IPS-20b (cell line): ENCODE data around the gene OR2T3.
"Not testable (repeated sequence)": the region's sequence is repeated elsewhere in the genome, so short reads cannot be mapped to it uniquely, and the experiment has no call there.

Experiments
- H3K27ac ChIP-seq: one replicate; pipeline ENCODE4 v1.5.1; 2013; ENCODE audit warnings: low read length
- H3K27me3 ChIP-seq: 2 replicates; pipeline ENCODE4 v1.6.1; 2013; ENCODE audit warnings: mild to moderate bottlenecking, low read length, inconsistent platforms; ENCODE audit not compliant: insufficient read depth
- H3K36me3 ChIP-seq: 2 replicates; pipeline ENCODE4 v1.6.1; 2013; ENCODE audit warnings: low read depth, mild to moderate bottlenecking, inconsistent platforms, low read length, moderate library complexity; ENCODE audit not compliant: insufficient read depth
- H3K4me1 ChIP-seq: 2 replicates; pipeline ENCODE4 v1.6.1; 2013; ENCODE audit warnings: mild to moderate bottlenecking, control low read depth, inconsistent platforms, low read length, moderate library complexity; ENCODE audit not compliant: insufficient read depth
- H3K4me3 ChIP-seq: 2 replicates; pipeline ENCODE4 v1.5.1; 2013; ENCODE audit warnings: mild to moderate bottlenecking, low read length, inconsistent platforms
- H3K9ac ChIP-seq: 2 replicates; pipeline ENCODE4 v1.6.1; 2013; ENCODE audit warnings: low read depth, mild to moderate bottlenecking, inconsistent platforms, low read length, moderate library complexity
- H3K9me3 ChIP-seq: 2 replicates; pipeline ENCODE4 v1.6.1; 2013; ENCODE audit warnings: mild to moderate bottlenecking, low read depth, low read length, inconsistent platforms; ENCODE audit not compliant: insufficient read depth

The OR2T3 gene

GRCh38 chr1:248481686-248482579 is 8.8 kb downstream of the OR2T3 start:
- not testable (repeated sequence) for H3K9ac ChIP-seq, H3K4me3 ChIP-seq, H3K36me3 ChIP-seq, H3K27me3 ChIP-seq, H3K4me1 ChIP-seq, H3K27ac ChIP-seq, H3K9me3 ChIP-seq

- H3K9me3 ChIP-seq, H3K4me3 ChIP-seq: not testable (repeated sequence)
Measured at GRCh38 chr1:248488289-248488688, 15.1 kb downstream of the OR2T3 start, which contains the start of gene OR2T5. Gene OR2T5, plus strand, starts transcription at chr1:248488589. Its CDS starts 0 bp downstream, at chr1:248488589.

GRCh38 chr1:248496661-248497060 is 23.5 kb downstream of the OR2T3 start:
- not testable (repeated sequence) for H3K27me3 ChIP-seq, H3K9ac ChIP-seq, H3K9me3 ChIP-seq, H3K27ac ChIP-seq, H3K4me3 ChIP-seq, H3K36me3 ChIP-seq, H3K4me1 ChIP-seq

More at GRCh38 chr1:248488289-248488688, 15.1 kb downstream of the OR2T3 start, which contains the start of gene OR2T5:
- not testable (repeated sequence) for H3K36me3 ChIP-seq, H3K27me3 ChIP-seq, H3K4me1 ChIP-seq, H3K27ac ChIP-seq, H3K9ac ChIP-seq

GRCh38 chr1:248500305-248501035 is 27.3 kb downstream of the OR2T3 start:
- not testable (repeated sequence) for H3K27me3 ChIP-seq, H3K36me3 ChIP-seq, H3K4me1 ChIP-seq, H3K9me3 ChIP-seq, H3K27ac ChIP-seq, H3K4me3 ChIP-seq, H3K9ac ChIP-seq

- H3K27ac ChIP-seq, H3K4me3 ChIP-seq, H3K9me3 ChIP-seq, H3K4me1 ChIP-seq, H3K27me3 ChIP-seq, H3K9ac ChIP-seq, H3K36me3 ChIP-seq: not testable (repeated sequence)
Measured at GRCh38 chr1:248507773-248508172, 34.6 kb downstream of the OR2T3 start, which contains the start of gene OR2G6. Gene OR2G6, plus strand, starts transcription at chr1:248508073. Its CDS starts 13,574 bp downstream, at chr1:248521647.

GRCh38 chr1:248510217-248510616 is 37.1 kb downstream of the OR2T3 start:
- not testable (repeated sequence) for H3K27me3 ChIP-seq, H3K9me3 ChIP-seq, H3K4me3 ChIP-seq, H3K4me1 ChIP-seq, H3K36me3 ChIP-seq, H3K27ac ChIP-seq, H3K9ac ChIP-seq

- H3K9me3 ChIP-seq: peaks cover 66% of the 10 kb centered on the region
- no peaks in the 10 kb centered on the region for H3K27me3 ChIP-seq
- no peaks in the 10 kb centered on the region for H3K4me1 ChIP-seq
Measured at GRCh38 chr1:248521856-248522255, 48.7 kb downstream of the OR2T3 start.

More at GRCh38 chr1:248521856-248522255, 48.7 kb downstream of the OR2T3 start:
- no peaks in the 10 kb centered on the region for H3K36me3 ChIP-seq
- H3K9ac ChIP-seq: no peak overlapping the region
- H3K27ac ChIP-seq: no peak overlapping the region
- no peak overlapping the region; the same call in 1 of the 2 replicates for H3K4me3 ChIP-seq
